ENCODE data around the gene ZFC3H1. TPM values are rescaled to one million over a fixed set of nuclear protein-coding genes. Genes with fewer than 3 reads are reported as not detected.

Gene ZFC3H1
- total and polyA plus RNA-seq, 11 donors = 9.8 to 27.3 (median 17.4) TPM

GRCh38 chr12:71621938-71622337 is 41.7 kb downstream of the ZFC3H1 start:
- Histone ChIP-seq H3K27ac (no peak overlapping the region), H3K9me3 (no peaks in the 10 kb centered on the region), H3K36me3 (peaks cover 0 to 100% (median 97%) of the 10 kb centered on the region in 9 donors), H3K4me3 (no peak overlapping the region), H3K4me1 (peaks cover 0 to 14% (median 5%) of the 10 kb centered on the region in 12 donors), H3K27me3 (no peaks in the 10 kb centered on the region)
- DNase-seq = no peak
- TF ChIP-seq POLR2A (IDR thresholded peaks at IDR 0.05) (no peak), CTCF (IDR thresholded peaks at IDR 0.05) (no peak)
- 96 to 100% (median 99%) methylated on average over 1 of the region's 1 CpG for WGBS, 4 donors
- ATAC-seq = no peak
- intact Hi-C loops (cut with DNase I) = no loop called here

GRCh38 chr12:71610031-71610795 is 53.4 kb downstream of the ZFC3H1 start:
- peak overlapping the region in 1 of 12 donors; percentile 39 for H3K27ac ChIP-seq
- H3K4me3 ChIP-seq = no peak overlapping the region
- peaks cover 0 to 3% (median 0%) of the 10 kb centered on the region in 12 donors for H3K4me1 ChIP-seq
- no peaks in the 10 kb centered on the region for H3K27me3 ChIP-seq
- H3K9me3 ChIP-seq = no peaks in the 10 kb centered on the region
- intact Hi-C loops (cut with DNase I) = no loop called here
- ATAC-seq (no peak), DNase-seq (no peak)
- WGBS, 4 donors = 60 to 66% (median 64%) methylated on average over 6 of the region's 6 CpGs
- TF ChIP-seq CTCF (IDR thresholded peaks at IDR 0.05) (no peak), POLR2A (IDR thresholded peaks at IDR 0.05) (no peak)
- peaks cover 0 to 100% (median 92%) of the 10 kb centered on the region in 9 donors for H3K36me3 ChIP-seq

DNA sequence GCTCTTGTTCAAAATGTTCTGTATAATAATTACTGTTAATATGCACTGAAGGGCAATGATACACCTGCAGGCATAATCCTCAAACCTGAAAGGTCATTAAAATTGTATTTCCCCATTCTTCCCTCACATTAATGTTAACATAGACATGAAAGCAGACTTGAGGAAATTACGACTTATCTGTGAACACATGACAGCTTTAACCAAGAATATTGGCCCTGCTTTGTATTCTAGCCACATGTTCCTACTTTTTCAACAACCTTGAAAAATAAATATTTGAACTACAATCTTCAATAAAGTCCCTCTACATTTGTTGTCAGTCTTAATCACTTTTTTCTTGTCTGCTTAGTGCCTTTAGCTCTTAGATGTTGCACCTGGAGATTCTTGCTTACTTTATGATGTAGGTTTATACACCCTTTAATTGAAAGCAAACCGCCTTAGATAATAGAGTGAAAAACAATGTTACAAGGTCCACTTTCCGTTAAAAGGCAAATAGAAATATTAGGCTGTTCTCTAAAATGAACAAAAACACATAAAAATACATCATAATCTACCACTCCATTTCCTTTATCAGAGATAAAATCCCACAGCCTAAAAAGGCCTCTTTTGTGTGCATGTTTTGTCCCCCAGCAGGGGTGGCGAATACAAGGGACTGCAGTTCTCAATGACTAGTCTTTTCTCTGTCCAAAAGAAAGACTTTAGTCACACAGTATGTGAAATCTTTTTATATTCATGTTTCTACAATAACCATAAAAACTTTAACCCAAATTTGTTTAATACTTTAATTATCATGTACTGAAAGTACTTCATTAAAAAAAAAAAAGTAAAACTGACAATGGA is 55.9 kb downstream of the ZFC3H1 start:
- intact Hi-C loops (cut with DNase I) = no loop called here
- peaks cover 0 to 77% (median 67%) of the 10 kb centered on the region in 9 donors for H3K36me3 ChIP-seq
- DNase-seq (no peak), ATAC-seq (no peak)
- H3K27me3 ChIP-seq = no peaks in the 10 kb centered on the region
- peaks cover 0 to 9% (median 0%) of the 10 kb centered on the region in 12 donors for H3K4me1 ChIP-seq
- H3K9me3 ChIP-seq = no peaks in the 10 kb centered on the region
- no peak overlapping the region for H3K27ac ChIP-seq
- TF ChIP-seq CTCF (IDR thresholded peaks at IDR 0.05) = no peak
- no peak for TF ChIP-seq POLR2A (IDR thresholded peaks at IDR 0.05)
- H3K4me3 ChIP-seq = no peak overlapping the region
- WGBS, 4 donors = 92 to 96% (median 94%) methylated on average over 4 of the region's 4 CpGs

GRCh38 chr12:71605039-71605438 is 58.6 kb downstream of the ZFC3H1 start:
- Histone ChIP-seq H3K4me1 (peaks cover 0 to 7% (median 0%) of the 10 kb centered on the region in 12 donors), H3K27me3 (no peaks in the 10 kb centered on the region), H3K36me3 (peaks cover 0 to 51% (median 41%) of the 10 kb centered on the region in 9 donors), H3K9me3 (no peaks in the 10 kb centered on the region), H3K4me3 (no peak overlapping the region), H3K27ac (no peak overlapping the region)
- ATAC-seq (no peak), DNase-seq (no peak)
- TF ChIP-seq POLR2A (IDR thresholded peaks at IDR 0.05) (no peak), CTCF (IDR thresholded peaks at IDR 0.05) (no peak)
- intact Hi-C loops (cut with DNase I) = no loop called here
- 87 to 92% (median 90%) methylated on average over 3 of the region's 3 CpGs for WGBS, 4 donors
